RPMI8226 (cell line): ENCODE data around the gene MCM3AP.
"Not testable (repeated sequence)": the region's sequence is repeated elsewhere in the genome, so short reads cannot be mapped to it uniquely, and the experiment has no call there.

Source experiments
- DNase-seq: peaks from one replicate; pipeline ENCODE4 v3.0.0-alpha.2; 2015

Gene MCM3AP

DNA sequence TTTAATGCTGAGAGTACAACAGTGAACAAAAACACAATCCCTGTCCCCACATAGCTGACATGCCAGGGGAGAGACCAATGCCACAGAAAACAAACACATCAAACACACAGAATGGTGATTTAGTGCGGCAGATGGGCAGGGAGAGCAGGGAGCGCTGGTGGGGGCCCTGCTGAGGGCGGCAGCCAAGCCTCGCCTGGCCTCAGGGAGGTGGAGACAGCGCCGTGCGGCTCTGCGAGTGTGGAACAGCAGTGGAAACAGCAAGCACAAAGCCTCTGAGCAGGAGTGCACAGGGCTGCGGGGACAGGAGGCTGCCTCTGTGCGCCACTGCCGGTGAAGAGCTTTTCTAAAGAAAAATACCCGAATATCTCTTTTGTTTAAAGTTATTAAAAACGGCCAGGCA, 17.0 kb downstream of the MCM3AP start:
- no peak for DNase-seq

DNA sequence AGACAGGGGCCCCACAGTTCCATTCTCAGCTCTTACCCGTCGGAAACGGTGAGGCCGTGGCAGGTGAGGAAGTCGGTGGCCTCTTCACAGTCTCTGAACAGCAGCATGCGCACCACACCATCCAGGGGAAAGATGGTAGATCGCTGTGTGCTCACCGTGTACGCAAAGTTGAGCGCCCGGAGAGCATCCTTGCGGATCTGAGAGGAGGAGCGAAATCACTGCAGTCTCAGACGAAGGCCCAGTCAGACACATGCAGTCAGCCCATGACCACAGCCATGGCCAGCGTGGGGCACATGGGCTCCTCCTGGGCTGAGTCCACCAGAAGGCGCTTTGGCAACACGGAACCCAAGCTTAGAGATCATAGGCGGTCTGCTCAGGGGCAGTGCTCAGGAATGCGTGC, 18.5 kb downstream of the MCM3AP start:
- no peak for DNase-seq

DNA sequence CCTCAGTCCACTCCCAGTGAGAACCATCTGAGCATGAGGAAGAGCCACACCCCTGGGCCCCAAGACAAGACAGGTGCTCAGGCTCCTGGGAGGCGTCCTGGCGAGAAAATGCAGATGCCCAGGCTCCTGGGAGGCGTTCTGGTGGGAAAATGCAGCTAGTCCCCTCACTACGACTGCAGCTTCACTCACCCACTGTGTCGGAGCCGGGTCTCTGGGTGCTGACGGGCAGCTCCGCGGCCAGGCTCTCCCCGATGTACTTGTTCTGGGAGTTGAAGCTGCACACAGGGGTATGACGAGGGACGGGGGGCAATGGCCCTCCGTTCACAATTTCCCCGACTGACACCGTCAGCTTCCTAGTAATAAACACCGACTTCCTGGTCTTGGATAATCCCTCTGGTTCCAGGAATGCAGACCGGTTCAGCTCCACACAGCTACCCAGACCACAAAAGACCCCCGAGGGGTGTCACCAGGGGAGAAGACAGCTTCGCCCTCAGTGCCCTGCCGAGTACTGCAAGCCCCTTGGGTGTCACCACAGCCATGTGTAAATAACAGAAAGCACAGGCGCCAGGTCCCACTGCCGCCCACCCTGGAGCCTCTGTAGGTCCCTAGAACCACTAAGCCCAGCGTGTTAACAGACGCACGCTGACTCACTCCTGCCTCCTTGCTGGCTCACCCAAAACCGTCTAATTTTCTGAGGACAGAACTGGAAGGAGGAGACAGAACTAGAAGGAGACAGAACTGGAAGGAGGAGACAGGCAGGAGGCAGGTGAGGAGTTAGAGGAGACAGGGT, 19.5 kb downstream of the MCM3AP start:
- DNase-seq, result no peak

DNA sequence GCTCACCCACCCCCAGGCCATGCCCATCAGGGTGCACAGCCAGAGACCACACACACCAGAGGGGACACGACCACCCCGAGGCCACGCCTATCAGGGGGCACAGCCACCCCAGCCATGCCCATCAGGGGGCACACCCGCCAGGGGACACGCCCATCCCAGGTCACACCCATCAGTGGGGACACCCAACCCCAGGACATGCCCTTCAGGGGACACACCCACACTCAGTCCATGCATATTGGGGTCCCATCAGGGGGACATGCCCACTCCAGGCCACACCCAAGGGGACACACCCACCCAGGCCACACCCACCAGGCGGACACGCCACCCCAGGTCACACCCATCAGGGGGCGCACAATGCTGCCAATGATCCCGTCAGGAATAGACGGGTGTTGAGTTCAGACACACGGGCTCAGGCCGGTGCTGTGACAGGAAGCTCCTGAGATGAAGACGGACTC, 20.7 kb downstream of the MCM3AP start:
- no peak for DNase-seq

DNA sequence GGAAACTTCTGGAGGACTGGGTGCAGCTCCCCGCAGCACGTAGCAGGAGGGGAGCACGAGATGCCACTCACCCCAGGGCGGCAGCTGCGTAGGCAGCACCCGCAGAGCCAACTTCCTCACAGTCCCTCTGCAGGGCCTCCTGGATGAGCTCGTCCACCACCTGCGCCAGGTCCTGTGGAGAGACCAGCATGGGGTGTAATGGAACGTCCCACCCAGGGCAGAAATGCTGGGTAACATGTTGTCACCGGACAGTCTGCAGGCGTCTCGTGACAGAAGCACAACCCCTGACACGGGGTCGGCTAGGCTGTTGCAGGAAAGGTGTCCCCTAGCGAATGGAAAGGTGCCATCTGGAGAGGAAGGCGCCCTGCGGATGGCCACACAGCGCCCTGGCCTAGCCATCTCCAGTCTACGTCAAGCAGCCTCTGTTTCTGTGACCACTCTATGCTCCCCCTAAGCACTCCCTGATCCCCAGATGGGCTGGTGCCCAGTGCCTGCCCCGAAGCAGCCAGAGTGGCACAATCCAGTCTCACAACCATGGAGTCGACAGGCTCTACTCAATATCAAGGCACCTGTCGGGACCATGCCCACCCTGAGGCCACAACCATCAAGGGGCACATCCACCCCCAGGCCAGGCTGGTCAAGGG, 21.2 kb downstream of the MCM3AP start:
- DNase-seq, result no peak

DNA sequence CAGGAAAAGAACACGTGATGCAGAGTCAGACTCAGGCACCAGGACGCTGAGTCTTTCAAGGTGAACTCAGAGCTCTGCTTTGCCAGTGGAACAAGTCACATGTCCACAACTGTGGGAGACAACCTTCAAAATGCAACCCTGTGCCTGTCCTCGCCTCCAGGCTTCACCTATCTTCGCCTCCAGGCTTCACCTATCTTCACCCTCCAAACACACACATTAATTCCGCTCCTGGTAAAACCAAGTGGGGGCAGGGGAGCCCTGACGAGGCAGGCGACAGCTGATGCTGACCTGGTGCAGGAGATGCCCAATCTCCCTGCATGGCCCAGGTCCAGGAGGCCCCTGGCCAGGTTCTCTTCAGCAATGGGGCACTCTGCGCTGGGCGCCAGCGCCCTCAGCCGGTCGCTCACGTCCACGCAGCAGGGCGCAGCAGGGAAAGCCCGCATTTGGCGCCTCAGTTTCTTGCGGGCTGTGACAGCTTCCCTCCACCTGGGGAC, 28.9 kb downstream of the MCM3AP start:
- no peak for DNase-seq

DNA sequence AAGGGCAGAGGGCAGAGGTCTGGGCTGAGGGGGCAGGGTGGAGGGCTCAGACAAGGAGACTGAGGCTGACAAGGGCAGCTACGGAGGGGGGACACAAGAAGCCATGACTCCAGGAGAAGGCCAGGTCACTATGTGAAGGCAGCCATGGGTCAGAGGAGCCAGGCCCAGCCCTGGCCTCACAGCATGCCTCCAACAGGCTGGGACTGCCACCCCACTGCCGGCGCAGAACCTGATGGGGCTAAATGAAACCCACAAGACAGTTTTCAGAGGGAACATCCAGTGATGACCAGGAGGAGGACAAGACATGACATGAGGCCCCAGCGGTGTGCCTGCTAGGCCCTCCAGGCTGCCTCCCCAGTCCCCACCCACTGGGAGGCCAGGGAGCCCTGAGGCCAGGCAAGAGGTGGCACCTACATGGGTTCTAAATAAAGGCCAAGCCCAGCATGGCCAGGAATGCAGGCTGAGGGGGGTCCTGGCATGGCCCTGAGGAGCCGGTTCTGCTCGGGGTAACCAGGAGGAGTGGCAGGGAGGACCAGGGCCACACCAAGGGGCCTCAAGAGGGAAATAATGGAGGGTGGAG, 29.6 kb downstream of the MCM3AP start:
- DNase-seq, result no peak

DNA sequence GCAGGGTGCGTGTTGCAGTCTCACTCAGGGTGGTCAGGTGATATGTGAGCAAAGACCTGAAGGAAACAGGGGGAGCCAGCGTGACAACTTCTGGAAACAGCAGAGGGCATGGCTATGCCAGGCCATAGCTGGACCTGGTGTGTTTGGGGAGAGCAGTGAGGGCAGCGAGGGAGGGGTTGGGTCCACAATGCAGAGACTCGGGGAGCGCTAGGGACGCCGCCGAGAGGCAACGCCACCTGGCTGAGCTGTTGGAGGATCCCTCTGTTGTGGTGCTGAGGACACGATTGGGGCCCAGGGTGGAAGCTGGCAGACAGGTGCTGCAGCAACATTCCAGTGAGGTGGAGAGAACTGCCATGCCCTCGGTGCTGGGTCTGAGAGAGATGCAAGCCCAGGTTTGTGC, 30.2 kb downstream of the MCM3AP start:
- no peak for DNase-seq

DNA sequence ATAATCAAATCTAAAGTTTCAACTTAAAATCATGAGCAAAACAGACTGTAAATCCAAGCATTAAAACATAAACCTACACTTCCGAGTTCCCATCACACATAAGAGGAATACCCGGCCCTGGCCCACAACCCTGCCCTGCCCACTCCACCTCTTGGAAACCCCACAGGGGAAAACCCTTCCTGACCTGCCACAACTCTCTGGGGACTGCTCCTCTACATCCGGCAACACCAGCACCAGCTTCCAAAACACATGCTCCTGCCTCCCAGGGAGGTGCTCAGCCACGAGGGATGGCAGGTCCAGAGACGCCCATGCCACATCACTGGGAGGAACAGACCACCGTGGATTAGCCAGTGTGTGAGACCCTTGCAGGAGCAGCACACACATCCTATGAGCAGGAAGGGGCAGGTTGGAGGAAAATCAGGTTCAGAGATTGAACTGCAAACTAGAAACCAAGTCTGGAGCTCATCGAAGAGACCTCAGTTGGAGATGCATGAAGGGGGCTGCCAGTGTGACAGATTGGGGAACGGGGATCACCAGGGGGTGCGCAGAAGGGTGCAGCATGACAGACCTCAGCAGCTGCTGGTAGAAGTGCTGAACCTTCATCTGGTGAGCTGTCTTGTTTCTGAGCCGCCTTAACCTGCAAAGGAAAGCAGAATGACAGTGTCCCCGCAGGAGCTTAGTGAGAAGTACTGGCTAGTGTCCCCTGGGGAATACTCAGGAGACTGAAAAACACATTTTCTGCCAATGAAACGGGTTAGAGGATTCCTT, 31.0 kb downstream of the MCM3AP start:
- DNase-seq, result no peak

DNA sequence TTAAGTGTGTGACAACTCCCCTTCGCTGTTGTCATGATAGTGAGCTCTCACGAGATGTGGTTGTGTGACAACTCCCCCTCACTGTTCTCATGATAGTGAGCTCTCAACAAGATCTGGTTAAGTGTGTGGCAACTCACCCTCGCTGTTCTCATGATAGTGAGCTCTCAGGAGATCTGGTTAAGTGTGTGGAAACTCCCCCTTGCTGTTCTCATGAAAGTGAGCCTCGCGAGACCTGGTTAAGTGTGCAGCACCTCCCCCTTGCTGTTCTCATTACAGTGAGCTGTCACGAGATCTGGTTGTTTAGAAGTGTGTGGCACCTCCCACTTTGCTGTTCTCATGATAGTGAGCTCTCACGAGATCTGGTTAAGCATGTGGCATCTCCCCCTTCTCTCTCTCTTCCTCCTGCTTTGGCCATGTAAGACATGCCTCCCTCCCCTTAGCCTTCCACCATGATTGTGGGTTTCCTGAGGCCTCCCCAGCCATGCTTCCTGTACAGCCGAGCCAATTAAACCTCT, 31.7 kb downstream of the MCM3AP start:
- DNase-seq, result no peak

DNA sequence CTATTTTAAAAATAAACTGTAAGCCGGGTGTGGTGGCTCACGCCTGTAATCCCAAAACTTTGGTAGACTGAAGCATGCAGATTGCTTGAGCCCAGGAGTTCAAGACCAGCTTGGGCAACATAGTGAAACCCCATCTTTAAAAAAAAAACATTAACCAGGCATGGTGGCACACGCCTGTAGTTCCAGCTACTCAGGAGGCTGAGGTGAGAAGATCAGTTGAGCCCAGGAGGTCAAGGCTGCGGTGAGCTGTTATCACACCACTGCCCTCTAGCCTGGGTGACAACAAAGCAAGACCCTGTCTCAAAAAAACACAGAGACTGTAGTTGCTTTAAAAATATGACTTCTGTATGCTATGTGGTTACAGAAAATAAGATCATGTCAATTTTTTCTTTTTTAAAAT, 32.6 kb downstream of the MCM3AP start:
- no peak for DNase-seq

DNA sequence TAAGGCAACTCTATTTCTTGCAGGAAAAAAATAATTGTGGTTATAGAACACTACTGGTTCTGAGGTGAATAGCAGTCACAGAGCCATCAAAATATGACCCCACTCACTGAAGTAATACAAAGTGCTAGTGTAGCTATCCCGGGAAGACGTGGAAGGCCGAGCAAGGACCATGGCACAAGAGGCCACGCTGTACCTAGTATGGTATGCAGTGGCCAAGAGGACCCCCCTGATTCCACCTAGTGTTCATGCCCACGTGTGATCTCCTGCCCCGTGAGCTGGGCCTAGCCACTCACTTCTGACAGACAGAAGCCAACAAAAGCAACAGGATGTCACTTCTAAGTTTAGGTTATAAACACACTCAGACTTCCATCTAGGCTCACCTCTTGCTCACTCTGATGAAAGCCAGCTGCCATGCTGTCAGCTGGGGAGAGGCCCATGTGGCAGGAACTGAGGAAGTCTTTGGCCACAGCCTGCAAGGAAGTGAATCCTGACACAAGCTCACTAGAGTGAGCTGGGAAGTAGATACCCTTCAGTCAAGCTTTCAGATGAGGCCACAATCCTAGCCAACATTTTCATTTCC, 35.2 kb downstream of the MCM3AP start:
- no peak for DNase-seq

DNA sequence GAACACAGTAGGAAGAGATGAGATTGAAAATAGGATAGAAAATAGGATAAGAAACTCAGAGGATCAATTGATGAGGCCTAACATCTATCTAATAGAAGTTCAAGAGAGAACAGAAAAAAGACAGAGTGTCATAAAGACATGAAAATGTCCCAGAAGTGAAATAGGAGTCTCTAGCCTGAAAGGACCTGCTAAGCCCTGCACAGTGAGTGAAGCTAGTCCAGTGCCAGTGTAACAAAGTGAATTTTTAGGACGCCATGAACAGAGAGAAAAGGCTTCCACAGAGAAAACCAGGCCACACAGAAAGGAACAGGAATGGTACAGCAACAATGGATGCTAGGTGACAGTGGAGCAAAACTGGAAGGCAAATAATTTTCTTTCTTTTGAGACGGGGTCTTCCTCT, 36.6 kb downstream of the MCM3AP start:
- no peak for DNase-seq

DNA sequence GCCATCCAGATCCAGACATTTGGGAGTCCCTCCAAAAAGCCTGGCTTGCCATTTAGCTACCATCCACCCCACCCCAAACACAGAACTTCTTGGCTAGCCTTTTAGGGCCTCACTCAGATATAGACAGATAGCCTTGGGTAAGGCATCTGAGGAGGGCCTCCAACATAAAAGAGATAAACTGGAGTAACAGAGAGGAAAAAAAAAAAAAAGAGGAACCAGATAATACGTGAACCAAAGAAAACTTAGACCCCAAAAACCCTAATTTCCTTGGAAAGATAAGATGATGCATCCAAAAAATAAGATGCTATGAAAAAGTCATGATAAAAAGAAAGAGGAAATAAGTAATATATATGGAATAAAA, 37.0 kb downstream of the MCM3AP start:
- no peak for DNase-seq

DNA sequence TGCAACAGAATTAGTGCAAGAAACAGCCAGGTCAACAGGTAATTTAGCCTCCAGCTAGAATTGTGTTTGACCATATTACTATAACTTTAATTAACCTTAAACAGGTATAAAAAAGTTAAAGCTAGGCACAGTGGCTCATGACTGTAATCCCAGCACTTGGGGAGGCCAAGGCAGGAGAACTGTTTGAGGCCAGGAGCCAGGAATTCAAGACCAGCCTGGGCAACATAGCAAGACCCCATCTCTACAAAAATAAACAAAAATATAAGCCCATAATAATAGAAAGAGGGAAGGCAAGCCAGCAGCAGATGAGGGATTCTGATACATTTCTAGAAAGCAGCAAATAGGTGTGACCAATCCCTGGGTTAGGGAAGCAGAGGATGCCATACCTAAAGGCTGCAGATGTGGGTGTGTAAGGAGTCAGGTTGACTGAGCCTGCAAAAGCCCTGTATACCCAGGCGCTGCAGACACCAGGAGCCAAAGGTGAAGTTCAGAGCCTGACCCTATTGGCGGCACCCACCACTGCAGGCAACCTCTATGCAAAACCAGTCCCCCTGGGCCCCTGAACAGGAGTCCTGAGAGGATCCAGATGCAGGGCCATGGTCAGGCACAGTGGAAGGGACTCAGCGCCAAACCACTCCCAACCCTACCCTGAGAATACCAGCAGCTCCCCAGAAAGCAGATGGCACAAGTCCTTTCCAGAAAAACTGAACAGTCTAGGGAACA, 37.6 kb downstream of the MCM3AP start:
- DNase-seq, result no peak

DNA sequence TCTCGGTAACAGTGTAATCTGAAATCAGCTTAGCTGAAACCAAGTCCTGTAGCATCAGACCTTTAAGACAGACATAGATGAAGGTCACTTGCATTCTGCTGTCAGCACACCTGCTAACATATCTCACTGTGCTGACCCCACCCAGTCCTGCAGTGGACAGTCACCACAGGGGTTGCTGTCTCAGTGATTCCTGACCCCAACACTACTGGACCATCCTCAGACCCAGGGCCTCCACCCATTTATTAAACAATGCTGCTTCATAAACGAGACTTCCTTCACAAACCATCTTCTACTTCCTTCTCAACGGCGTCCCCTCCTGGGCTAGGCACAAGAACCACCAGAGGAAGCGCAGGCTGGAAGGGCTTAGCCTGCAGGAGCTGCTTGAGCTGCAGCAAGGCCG, 39.1 kb downstream of the MCM3AP start:
- DNase-seq, result no peak

DNA sequence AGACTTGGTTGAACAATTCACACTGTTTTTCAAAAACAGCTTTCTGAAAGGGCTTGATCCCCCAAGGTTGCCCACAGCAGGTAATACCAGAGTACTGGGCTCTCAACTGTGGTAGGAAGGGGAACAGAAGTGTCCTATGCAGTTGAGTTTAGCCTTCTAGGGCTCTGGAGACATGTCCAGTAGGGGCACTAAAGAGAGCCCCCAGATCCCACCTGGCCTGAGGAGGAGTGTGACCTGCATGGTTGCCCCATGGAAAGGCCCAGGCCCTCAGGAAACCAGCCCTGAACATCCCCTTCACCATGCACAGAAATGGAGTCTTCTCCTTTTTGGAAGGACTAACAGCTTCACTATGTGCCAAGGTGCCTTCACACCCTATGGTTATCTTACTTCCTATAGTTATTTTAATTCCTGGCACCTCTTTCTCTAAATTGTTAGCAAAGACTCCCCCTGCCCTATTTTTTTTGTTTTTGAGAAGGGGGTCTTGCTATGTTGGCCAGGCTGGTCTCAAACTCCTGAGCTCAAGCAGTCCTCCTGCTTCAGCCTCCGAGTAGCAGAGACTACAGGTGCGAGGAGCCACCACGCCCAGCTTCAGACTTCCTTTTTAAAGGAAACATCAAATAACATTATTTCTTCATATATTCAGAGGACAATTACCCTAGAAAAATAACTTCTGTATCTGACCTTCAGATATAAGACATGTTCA, 40.0 kb downstream of the MCM3AP start:
- DNase-seq, result no peak

DNA sequence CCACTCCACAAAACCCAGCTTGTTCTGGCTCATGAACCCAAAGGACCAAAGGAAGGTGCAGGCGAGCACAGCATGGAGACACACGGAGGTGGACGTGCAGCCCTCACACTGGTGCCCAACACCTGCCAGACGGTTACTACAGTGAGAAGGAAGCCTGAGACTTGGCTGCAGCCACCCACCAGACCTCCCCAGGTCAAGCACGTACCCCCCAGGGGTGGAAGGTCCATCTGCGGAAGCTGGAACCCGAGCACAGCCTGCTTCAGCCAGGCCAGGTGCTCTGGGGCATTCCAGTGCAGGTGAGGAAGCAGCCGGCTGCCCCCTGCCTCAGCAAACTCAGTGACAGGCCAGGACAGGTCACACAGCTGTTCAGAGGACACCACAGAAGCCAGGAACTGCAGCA, 40.8 kb downstream of the MCM3AP start:
- DNase-seq, result no peak

DNA sequence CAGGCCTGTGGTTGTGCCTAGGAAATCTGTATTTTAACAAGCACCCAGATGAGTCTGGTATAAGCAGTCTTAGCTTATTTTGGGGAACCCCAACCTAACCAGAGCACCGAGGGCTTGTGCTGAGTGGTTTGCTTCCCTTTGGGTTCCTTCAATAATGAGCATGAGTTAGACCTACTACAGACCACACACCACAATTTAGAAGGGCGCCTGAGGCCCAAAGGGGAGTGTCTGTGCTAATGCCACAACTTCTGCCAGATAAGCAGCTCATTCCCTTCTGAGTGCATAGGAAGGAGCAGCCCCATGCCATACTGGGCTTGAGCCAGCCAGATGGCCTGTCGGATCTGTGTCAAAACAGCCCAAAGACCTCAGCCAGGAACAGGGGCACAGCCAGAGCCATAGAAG, 41.5 kb downstream of the MCM3AP start:
- no peak for DNase-seq

DNA sequence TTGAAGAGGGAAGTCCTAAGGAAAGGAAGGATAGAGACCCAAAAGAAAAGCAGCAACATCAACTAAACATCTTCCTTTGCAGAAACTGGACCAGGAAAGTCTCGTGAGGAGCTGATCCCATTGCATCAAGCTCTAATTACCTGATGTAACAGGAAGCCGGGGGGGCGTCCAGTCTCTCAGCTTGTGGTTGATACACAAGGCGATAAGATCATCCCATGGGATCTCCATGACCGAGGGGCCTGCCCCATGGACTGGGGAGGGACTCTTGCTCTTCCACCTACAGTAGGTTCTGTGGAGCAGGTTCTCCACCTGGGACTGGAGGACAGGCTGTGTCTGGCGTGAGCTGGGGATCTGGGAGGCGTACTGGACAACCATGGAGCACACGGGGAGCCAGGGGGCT, 42.1 kb downstream of the MCM3AP start:
- no peak for DNase-seq

DNA sequence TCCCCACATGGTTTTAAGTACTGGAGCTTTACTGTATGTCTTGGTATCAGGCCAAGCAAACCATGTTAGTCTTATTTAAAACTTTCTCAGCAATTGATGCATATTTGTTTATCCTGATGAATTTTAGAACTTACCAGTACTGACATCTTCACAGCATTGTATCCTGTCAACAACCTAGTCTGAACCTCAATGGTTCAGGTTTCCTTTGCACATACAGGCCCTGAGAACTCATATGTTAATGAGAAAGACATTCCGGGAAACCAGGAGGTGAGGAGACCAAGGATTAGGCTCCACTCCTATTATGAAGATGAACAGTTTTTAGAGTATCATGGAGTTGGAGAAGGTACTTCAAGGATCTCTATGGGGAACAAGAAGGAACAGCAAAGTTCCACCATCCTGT, 43.8 kb downstream of the MCM3AP start:
- DNase-seq, result not testable (repeated sequence)
